NCI-H2029 (cell line): ENCODE data around the gene PKD1L1.
"Not testable (repeated sequence)": the region's sequence is repeated elsewhere in the genome, so short reads cannot be mapped to it uniquely, and the experiment has no call there.

ENCODE experiments used
- DNase-seq: peaks from one replicate; lab custom pipeline; 2025; lab: John Stamatoyannopoulos, UW

The PKD1L1 gene

DNA sequence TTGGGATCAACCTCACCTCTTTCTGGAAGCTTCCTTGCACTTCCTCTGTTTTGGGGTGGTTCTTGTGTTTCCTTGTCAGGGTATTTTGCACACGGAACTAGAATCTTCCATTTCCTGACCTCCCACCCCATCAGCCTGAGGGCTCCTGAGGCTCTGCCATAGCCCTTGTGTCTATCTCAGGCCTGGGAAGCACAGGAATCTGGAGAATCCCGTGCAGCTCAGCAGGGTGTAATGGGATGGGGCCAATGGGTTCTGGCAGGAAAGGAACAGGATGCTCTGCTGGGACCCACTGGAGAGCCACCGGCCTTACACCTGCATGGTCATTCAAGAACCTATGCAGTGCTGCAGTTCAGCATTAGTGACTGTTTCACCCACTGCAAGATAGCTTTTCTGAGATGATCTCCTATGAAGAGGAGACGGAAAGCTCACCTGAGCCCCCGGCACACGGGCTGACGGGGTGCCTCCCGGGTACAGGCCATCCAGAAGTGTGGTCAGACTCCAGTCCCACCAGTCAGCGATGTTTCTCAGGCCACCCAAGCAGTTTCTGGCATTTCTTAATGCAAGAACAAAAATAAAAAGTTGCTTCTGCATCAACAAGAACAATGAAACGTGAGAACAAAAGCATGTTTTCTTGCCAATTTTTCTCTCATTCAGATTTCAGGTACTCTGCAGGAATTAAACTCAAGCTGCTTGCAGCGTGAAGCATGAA, 133.2 kb downstream of the PKD1L1 start:
- DNase-seq, result no peak

DNA sequence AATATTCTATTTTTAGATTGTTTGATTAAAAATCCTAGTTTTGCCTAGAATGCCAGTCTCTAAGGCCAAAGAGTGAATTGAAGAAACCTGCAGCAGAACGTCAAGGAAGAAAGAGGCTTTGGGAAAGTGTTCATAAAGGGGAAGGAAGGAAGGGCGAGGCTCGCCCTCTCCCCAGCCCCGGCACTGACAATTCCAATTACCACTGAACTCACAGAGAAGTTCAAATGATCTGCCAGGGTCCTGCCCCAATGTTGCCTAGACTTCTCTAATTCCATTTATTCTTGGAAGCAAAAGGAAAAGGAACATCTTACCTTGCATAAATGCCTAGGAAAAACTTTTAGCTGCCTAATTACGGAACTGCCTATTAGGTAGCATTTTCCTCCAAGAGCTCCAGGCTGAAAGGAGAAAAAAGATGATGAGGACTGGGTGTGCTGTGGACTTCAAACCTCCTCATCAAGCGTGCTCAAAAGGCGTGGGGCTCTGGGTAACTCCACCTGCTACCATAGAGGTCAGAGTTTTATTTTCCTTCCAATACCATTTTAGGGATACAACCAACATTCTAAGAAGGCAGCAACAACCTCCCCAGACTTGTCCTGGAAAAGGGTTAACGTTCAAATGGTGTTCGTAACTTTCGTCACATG, 134.5 kb downstream of the PKD1L1 start:
- no peak for DNase-seq

DNA sequence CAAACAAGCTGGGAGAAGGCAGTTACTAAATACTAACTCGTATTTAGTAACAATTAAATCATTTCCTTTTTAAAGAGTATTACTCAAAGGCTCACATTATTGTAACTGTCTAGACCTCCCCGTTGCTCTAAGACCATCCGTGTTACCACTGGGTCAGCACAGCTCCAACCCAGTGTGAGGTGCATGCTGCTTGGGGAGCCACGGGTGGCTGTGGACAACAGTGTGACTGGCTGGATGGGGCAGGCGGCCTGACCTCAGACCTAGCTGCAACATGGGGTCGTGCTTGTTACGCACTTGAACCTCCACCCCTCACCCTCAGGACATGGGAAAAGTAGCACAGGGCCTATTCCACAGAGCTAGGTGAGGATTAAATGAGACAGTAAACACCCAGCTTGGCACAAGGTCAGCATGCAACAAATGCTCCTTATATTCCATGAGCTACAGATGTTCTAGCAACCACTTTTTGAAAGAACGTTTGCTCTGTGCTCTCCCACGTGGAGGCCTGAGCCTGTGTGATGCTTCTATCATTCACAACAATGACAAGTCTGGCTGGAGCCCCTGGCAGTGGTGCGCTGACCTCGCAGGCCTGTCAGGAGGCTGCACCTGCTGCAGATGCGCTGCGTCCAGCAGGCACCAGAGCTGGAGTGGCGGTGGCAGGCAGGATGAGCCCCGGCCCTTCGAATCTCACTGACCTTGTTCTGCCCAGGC, 135.7 kb downstream of the PKD1L1 start:
- no peak for DNase-seq

DNA sequence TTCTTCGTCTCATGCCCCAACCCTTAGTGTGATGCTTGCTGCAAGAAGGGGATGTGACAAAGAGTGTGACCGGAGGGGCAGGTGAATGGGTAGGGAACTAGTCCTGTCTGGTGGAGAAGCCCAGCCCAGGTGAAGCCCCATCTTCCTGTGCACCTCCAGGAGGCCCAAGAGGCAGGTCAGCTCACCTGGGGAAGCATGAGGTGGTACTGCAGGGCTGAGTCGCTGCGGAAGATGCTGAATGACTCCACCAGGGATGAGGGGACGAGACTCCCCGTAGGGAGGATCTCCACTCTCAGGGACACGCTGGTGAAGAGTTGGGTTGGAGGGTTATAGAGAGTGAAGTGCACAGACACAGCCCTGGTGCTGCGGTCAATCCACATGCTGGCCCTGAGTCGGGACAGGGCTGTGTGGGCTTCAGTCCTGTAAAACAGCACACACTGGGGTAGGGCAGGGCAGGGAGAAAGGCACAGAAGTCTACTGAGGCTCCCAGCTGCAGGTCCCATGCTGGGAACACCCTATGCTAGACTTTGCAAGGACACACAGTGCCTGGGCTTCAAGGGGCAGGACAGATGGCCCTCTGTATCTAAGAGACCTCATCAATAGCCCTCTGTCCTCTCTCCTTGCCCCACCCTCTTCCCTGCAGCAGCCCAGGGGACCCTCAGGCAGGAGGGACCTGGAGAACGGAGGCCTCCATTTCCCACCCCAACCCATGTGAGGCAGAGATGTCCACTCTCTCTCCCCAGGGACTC, 136.5 kb downstream of the PKD1L1 start:
- no peak for DNase-seq

DNA sequence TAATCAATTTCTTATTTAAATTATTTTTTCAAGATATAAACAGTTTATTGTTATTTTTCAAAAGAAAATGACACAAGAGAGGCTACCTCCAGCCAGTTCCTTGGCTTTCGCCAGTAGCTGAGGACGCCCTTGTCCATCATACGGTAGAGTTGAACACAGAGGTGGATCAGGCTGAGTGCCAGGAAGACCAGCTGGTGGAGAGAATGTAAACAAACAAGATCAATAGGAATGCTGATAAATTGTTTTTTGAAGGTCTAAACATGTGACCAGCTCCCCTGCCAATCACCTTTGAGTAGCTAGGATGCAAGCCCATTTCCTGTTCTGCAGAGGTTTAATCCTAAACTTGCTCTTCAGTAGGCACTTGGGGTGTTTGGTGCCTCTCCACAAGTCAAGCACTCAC, 138.9 kb downstream of the PKD1L1 start:
- DNase-seq, result peak; percentile 59

DNA sequence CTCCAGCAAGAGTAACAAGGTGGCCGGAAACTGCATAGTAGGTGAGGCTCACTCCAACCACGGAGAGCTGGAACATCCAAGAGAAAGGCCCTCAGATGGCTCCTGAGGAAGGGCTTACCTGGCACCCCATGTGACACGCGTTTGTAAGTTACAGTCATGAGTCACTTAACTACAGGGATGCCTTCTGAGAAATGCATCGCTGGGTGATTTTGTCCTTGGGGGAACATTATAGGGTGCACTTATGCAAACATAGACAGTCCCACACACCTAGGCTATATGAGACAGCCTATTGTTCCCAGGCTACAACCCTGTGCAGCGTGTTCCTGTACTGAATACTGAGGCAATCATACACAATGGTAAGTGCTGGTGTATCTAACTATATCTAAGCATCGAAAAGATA, 139.9 kb downstream of the PKD1L1 start:
- no peak for DNase-seq

DNA sequence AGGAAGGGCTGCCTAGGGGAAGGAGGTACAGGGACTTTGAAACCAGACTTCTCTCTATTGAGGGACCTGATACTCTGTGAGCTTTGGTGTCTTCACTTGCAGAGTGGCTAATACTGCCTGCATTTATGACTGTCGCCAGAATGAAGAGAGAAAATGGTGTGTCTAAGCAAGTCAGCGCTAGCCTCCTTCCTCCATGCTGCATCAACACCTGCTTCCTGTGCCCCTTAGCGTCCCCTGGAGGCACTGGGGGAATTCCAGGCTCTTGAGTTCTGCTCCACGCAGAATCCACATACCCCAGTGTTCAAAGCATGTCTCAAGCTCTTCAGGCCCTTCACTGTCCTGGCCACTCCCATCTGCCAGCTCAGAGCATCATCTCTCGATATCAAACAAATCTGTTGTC, 140.5 kb downstream of the PKD1L1 start:
- DNase-seq, result no peak

DNA sequence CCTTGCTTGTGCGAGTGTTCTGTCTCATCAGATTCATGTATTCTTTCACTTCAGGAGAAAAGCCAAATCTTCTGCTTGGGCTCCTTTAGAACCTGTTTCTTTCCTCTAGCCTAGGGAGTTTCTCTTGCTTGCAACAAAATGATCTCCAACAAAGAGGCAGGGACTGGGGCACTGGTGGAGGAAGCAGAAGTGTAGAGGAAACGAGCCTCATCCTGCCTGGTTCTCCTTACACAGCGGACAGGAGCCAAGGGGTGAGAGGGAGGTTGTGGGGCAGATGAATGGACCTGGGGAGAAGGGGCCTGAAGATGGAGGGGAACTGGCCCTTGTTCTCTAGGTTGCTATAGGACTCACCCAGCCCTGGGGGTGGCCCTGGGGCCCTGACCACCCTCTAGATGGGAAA, 141.1 kb downstream of the PKD1L1 start:
- no peak for DNase-seq

DNA sequence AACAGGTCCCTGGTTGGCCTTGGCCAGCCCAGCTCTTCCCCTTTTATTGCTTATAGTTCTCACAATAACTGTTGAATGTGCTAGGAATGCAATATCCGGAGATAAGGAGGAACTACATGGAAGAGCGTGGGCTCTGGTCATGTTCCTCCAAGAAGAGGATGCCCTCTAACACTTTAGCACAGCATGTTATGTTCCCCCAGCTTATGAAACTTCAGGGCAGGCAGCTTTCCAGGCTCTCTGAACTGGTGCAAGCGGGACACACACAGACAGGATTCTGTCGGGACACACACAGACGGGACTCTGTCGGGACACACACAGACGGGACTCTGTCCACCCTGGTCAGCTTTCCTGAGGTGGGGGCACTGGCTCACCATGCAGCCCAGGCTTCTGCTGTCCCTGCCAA, 141.6 kb downstream of the PKD1L1 start:
- no peak for DNase-seq

DNA sequence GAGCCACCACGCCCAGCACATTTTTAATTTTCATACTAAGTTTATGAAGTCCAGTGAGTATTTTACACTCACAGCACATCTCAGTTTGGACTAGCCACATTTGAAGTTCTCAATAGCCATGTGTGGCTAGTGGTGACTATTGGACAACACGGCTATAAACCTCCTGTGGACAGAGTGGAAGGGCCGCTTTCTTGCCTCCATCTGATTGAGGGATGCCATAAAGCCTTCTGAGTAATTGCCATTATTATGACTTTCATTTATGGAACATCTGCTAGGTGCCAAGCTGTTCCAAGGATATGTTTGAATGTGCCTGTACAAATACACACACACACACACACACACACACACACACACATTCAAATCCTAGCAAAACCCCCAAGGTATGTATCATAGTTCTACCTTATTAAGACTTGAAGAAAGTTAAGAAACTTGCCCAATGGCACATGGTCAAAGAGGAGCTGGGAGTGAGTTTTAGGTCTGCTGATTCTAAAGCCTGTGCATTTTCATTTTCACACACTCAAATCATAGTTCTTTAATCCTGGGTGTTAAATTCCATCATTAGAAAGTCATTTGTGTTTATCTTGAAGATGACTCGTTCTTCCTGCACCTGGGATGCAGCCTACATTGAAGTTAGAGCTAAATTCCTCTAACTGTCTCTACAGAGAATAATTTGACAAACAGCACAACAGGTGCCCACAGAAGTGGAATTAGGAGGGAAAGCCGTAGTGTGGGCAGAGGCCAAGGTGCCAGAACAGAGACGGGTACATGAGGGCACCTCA, 143.3 kb downstream of the PKD1L1 start:
- DNase-seq, result no peak

DNA sequence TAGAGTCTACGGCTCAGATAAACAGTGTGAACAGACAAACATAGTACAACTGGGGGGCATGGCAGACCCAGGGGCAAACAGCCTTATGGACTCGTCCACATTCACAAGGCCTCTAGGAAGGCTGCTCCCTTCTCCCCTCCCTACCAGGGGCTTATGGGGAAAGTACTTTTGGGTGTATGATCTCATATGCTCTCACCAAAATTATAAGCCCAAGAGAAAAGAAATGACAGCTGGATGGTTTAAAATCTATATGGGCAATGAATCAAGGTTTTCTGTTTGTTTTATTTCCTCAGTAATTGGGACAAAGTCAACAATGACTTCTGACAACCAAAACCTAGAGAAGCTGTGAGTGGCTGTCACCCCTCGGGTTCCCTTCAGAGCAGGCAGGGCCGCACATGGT, 144.4 kb downstream of the PKD1L1 start:
- peak; percentile 62 for DNase-seq

DNA sequence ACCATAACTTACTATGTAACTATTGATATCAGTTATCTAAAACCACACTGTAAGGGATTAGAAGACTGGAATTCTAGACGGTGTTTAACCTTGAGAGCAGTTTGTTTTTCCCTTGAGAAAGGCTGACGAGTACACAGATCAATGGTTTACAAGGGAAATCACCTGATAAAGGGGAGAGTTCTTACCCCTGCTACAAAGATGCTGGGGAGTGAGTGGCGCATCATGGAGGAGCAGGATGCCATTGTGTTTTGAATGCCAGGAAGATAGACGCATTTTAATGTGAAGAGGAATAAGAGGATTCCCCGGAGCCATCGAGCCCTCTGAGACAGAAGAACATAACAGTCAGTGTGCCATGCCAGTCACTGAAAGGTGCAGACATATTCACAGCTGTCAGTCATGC, 145.2 kb downstream of the PKD1L1 start:
- DNase-seq, result no peak

DNA sequence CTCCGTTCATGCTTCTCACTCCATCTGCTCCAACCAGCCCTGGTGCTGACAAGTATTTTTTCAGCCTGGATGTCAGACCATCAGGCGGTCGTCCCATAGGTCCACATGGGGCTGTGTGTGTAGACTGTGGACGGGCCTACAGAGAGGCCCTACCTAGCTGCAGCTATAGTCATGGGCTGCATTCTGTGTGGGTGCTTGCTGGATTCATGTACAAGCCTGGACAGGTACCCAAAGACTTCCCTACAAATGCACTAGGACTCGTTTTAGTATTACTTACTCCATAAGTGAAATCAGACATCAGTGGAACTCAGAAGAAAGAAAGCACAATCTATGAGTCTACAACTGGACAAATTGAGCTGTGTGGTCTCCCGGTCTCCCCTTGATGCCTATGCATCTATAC, 146.8 kb downstream of the PKD1L1 start:
- DNase-seq, result no peak

DNA sequence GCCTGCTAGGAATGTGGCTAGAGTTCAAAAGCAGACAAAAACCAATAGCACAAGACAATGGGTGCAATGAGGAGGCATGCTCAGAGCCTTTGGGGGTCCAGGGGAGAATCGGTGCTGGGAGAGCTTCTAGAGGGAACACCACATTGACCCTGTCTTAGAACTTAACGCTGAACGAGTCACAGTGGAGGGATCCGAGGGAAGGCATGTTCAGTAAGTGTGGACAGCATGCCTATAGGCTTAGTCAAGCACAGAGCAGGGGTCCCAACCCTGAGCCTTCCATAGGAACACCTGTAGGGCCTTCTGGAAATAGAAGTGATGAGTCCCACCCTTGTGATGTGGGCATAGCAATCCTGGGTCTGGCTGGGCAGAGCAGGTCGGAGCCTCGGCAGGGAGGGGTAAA, 148.7 kb downstream of the PKD1L1 start:
- DNase-seq, result no peak

DNA sequence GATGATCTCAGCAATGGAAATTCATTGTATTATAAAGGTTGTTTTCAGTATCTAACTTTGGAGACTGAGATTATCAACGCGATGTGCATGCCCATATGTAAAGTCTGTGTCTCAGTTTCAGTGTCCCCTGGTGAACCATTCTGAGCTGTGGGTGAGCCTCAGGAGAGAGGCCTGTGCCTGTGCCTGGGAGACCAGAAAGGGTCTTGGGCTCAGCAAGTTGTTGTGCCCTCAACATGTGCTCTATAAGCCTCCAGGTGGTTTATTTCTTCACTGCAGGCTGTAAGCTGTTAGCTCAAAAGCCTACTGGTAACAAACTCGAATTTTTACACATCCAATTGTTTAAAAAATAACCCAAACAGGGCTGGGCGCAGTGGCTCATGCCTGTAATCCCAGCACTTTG, 151.9 kb downstream of the PKD1L1 start:
- no peak for DNase-seq

DNA sequence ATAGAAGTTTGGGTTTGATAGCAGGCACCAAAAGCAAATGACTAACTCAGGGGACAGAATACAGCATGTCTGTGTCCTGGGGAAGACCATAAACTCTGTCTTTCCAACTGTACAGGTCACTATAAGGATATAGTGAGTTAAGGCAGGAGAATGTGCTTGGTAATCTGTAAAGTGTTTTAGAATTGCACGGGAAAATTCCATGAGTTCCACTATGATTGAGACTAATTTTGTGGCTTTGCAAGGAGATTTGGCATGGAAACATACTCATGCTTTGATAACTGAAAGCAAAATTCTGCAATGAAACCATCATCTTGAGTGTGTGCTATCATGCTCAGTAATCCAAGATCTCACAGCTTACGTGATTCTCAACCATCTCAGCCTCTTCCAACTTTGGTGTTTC, 152.6 kb downstream of the PKD1L1 start:
- no peak for DNase-seq

DNA sequence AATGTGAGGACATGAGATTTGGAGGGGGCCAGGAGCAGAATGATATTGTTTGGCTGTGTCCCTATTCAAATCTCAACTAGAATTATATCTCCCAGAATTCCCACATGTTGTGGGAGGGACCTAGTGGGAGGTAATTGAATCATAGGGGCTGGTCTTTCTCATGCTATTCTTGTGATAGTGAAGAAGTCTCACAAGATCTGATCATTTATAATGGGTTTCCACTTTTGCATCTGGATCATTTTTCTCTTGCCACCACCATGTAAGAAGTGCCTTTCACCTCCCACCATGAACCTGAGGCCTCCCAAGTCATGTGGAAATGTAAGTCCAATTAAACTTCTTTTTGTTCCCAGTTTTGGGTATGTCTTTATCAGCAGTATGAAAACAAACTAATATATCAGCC, 153.1 kb downstream of the PKD1L1 start:
- not testable (repeated sequence) for DNase-seq

DNA sequence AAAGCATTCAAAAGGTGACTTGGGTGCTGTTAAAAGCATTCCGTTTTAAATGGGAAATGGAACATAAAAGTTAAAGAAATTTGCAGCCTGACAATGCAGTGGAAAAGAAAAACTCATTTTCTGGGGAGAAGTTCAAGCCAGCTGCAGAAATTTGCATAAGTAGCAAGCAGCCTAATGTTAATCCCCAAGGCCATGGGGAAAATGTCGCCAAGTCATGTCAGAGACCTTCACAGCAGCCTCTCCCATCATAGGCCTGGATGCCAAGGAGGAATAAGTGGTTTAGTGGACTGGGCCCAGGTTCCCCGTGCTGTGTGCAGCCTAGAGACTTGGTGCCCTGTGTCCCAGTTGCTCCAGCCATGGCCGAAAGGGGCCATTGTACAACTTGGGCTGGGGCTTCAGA, 154.2 kb downstream of the PKD1L1 start:
- DNase-seq, result no peak

DNA sequence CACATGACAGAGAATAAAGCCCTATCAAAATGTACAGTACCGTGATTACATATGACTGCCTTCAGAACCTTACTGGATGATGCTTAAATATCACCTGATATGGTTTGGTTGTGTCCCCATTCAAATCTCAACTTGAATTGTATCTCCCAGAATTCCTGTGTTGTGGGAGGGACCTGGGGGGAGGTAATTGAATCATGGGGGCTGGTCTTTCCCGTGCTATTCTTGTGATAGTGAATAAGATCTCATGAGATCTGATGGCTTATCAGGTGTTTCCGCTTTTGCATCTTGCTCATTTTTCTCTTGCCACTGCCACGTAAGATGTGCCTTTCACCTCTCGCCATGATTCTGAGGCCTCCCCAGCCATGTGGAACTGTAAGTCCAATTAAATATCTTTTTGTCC, 155.1 kb downstream of the PKD1L1 start:
- DNase-seq, result not testable (repeated sequence)

DNA sequence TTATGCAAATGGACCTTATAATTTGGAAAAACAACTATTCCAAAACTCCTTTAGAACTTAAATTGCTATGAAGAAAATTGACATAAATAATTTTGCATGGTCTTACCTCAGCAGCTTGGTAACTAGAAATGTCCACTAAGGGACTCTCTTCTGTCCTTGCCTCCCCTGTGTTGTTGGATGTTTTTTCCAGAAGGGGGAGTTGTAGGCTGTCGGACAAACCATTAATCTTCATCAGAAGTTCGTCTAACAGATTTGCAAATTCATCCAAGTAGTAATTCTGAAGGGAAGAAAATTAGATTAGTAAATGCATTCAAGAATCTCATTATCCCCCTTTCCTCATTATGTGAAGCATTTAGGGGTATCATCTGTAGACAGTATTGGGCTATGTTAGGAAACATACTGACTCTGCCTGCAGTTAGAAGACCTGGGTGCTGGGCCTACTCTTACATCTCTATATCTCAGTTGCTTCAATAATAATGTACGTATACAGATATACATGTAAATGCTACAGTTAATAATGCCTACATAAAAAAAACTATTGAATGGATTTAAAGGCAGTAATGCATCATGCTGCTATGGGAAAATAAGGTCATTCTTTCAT, 155.6 kb downstream of the PKD1L1 start:
- DNase-seq, result no peak

DNA sequence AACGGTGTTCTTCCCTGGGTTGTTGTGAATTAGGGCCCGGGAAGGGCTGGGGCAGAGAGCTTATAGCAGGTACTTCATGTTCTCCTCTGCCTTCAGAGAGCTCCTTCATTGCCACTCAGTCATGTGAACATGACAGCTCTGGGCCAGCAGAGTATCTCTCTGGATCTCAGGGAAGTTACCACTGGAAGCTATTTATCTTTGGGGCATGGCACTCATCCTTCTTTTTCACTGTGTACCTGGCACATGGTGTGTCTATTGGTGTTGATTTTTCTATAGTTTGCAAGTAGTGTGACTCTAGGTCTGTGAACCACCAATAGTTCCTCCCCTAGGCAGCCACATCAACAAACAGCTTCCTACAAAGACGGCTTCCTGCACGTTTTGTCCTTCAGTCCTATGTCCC, 156.6 kb downstream of the PKD1L1 start:
- DNase-seq, result no peak

DNA sequence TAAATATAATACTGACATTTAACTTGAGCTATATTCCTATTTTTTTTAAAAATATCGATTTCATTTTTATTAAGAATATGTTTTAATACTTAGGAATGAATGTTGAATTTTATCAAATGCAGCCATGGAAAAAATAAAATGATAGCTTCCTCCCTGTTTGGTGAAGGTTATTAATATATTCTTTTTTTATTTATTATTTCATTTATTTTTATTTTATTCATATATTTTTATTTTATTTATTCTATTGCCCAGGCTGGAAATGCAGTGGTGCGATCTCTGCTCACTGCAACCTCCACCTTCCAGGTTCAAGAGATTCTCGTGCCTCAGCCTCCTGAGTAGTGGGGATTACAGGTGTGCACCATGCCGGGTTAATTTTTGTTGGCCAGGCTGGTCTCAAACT, 160.2 kb downstream of the PKD1L1 start:
- no peak for DNase-seq
